C4-2B (cell line): Measurements from ENCODE around the gene JUND.
A peak's percentile ranks its signal among the peaks of the same experiment; 100 is the strongest.

Experiments used
- H3K27ac ChIP-seq: fragments of 450-650 bp; 2 replicates; pipeline ENCODE4 v1.5.1; 2017
- ZFX ChIP-seq: fragments of 450-650 bp; IDR thresholded peaks from 2 replicates; pipeline ENCODE4 v1.6.1; 2017
- TF ChIP-seq, protein P1 (sequence below): fragments of 450-650 bp; conservative IDR thresholded peaks from 2 replicates; pipeline ENCODE4 v1.5.1; 2017; ENCODE audit warnings: mild to moderate bottlenecking

JUND gene

DNA sequence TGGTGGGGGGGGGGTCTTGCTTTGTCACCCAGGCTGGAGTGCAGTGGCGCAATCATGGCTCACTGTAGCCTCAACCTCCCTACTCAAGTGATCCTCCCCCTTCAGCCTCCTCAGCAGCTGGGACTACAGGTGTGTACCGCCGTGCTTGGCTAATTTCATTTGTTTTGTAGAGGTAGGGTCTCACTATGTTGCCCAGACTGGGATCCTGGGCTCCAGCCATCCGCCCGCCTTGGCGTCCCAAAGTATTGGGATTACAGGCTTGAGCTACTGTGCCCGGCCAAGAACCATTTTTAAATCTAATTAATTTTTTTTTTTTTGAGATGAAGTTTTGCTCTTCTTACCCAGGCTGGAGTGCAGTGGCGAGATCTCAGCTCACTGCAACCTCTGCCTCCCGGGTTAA lies 18.2 kb upstream of the JUND start:
- no peak overlapping the region for H3K27ac ChIP-seq

DNA sequence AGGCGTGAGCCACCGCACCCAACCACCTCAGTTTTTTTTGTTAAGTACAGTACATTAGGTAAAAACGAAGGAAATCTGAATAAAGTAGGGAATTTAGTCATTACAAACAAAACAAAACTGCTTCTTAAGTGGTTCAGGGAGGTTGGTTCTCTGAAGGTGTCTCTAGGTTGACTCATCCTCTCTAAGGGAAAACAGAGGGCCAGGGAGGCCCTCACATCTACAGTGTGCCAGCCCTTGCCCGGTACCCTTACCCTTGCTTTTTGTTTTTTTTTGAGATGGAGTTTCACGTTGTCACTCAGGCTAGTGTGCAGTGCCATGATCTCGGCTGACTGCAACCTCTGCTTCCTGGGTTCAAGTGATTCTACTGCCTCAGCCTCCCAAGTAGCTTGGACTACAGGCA lies 17.2 kb upstream of the JUND start:
- TF ChIP-seq, protein P1, sequence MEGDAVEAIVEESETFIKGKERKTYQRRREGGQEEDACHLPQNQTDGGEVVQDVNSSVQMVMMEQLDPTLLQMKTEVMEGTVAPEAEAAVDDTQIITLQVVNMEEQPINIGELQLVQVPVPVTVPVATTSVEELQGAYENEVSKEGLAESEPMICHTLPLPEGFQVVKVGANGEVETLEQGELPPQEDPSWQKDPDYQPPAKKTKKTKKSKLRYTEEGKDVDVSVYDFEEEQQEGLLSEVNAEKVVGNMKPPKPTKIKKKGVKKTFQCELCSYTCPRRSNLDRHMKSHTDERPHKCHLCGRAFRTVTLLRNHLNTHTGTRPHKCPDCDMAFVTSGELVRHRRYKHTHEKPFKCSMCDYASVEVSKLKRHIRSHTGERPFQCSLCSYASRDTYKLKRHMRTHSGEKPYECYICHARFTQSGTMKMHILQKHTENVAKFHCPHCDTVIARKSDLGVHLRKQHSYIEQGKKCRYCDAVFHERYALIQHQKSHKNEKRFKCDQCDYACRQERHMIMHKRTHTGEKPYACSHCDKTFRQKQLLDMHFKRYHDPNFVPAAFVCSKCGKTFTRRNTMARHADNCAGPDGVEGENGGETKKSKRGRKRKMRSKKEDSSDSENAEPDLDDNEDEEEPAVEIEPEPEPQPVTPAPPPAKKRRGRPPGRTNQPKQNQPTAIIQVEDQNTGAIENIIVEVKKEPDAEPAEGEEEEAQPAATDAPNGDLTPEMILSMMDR = no peak
- TF ChIP-seq ZFX = no peak
- no peak overlapping the region for H3K27ac ChIP-seq

More for the DNA sequence above, 18.2 kb upstream of the JUND start:
- TF ChIP-seq, protein P1 = no peak

DNA sequence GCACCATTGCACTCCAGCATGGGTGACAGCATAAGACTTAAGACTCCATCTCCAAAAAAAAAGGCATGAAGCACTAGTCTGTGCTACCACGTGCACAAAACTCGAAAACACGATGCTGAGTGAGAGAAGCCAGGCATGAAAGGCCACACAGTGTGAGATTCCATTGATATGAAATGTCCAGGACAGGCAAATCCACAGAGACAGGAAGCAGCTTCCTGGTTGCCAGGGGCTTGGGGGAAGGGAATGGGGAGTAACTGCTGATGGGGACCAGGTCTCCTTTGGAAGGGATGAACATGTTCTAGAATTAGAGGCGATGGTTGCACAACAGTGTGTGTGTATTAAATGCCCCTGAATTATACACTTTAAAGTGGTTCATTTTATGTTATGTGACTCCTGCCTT lies 15.9 kb upstream of the JUND start:
- TF ChIP-seq, protein P1 = no peak
- no peak for TF ChIP-seq ZFX
- H3K27ac ChIP-seq = no peak overlapping the region

DNA sequence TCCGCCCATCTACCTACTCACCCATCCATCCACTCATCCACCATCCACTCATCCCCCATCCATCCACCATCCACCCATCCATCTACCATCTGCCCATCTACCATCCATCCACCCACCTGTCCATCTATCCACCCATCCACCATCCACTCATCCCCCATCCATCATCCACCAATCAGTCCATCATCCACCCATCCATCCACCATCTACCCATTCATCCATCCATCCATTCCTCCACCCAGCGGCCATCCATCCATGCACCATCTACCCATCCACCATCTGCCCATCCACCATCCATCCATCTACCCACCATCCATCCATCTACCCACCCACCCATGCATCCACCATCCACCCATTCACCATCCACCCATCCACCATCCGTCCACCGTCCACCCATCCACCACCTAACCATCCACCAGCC lies 13.6 kb upstream of the JUND start:
- no peak overlapping the region for H3K27ac ChIP-seq
- no peak for TF ChIP-seq ZFX
- TF ChIP-seq, protein P1 = no peak

DNA sequence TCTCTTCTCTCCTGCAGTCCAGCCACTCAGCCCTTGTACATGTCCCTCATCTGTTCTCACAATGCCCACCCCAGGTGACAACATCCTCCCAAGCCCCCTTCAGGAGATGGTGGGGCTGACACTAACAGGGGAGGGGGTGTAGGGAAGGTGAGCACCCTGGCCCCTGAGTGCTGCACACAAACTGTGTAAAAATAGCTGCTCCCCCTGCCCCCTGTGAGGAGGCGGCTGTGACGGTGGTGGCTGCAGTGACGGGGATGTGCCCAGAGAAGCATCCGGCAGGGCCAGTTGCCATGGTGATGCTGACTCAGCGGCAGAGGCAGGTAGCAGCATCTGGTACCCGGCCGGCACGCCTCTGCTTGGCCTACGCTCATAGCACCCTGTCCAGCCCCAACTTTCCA lies 13.0 kb upstream of the JUND start:
- TF ChIP-seq, protein P1 = no peak
- peak overlapping the region; percentile 88; the same call in 1 of the 2 replicates for H3K27ac ChIP-seq

DNA sequence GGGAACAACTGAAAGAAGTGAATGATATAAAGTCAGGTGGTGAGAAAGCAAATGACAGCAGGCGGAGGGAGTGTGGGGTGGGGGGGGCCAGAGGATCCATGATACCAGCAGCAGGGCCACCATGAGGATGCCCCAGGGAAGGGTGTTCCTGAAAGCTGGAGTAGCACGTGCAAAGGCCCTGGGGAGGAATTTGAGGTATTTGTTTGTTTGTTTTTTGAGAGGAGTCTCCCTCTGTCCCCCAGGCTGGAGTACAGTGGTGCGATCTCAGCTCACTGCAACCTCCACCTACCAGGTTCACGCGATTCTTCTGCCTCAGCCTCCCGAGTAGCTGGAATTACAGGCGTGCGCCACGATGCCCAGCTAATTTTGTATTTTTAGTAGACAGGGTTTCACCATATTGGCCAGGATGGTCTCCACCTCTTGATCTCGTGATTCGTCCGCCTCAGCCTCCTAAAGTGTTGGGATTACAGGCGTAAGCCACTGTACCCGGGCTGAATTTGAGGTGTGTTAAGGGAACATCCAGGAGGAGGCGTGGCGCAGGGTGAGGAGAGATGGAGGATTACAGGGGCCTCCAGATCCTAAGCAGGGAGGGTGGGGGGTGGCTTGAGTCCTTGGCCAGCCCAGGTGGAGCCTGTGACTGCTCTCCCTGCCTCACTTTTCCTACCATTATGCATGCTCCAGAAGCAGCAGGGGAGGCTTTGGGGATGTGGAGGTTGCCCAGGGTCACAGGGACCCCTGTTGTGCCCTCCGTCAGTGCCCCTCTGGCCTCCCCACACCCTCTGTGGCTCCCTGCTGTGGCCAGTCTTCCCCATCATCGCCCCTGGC lies 12.4 kb upstream of the JUND start:
- H3K27ac ChIP-seq = peak overlapping the region; percentile 88
- TF ChIP-seq, protein P1 = no peak
- TF ChIP-seq ZFX = no peak

DNA sequence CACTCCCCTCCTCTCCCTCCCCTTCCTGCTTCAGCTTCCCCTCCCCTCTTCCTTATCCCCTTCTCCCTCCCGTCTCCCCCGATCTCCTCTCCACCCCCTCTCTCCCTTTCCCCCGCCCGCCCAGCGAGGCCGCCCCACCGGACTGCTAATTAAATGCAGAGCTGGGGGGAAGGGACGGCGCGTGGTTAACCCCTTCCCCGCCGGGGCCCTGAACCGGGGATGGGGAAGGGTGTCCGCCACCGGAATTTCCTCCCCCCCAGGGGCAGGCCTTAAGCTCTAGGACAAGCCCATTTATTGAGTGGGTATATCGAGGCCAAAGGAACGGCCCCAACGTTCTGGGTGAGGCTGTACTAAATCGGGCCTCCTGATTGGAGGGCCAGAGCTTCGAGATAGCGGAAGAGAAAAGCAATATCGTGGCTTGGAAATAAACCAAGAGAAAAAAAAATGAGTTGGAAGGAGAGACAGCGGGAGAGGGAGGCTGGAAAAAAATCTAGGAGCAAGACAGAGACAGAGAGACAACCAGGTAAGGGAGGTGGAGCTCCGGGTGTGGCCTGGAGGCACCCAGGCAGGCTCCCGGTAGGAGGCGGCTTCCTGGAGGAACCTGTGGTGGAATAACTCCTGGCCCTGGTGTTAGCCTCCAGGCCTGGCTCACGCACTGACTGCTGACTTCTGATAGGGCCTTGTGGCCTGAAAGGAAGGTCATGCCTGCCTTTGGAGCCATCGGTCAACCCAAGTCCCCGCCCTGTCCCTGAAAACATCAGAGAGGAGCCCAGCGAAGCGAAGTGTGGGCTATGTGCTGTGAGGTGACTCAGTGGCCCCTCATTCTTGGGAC lies 11.6 kb upstream of the JUND start:
- H3K27ac ChIP-seq = peak overlapping the region; percentile 88
- TF ChIP-seq, protein P1 = no peak
- TF ChIP-seq ZFX = no peak
